B cell (primary cell): ENCODE data around the gene OR11G2. TPM values are rescaled to one million over a fixed set of nuclear protein-coding genes. Genes with fewer than 3 reads are reported as not detected.

Source experiments
- ATAC-seq: fragments of 200-7000 bp; cut with Tn5 transposase; one replicate; pipeline ENCODE4 v1.10.0; 2021; ENCODE audit warnings: low read depth, mild to moderate bottlenecking, moderate number of reproducible peaks, moderate library complexity
- CTCF ChIA-PET: fragments of 350-600 bp; sonication (Branson Sonifier 250); formaldehyde crosslinking; loops from one replicate; lab custom pipeline; 2021; ENCODE audit warnings: antibody characterized with exemption, inconsistent platforms; lab: Charles Lee
- POLR2A ChIA-PET: fragments of 350-600 bp; sonication (Branson Sonifier 250); formaldehyde crosslinking; loops from one replicate; lab custom pipeline; 2021; ENCODE audit warnings: antibody characterized with exemption; lab: Charles Lee
- DNase-seq: peaks from one replicate; pipeline ENCODE4 v3.0.0; 2013
- H2AFZ ChIP-seq: 2 replicates; pipeline ENCODE4 v1.6.1; 2012; ENCODE audit warnings: mild to moderate bottlenecking, low read depth, low read length; ENCODE audit not compliant: insufficient read depth, poor library complexity, severe bottlenecking
- H3K27ac ChIP-seq, 2 donors: 1 replicate in 1 of 2; 2 replicates in 1 of 2; pipeline ENCODE4 v1.5.1; 2012 to 2013; ENCODE audit warnings: low read length in 2 of 2, mild to moderate bottlenecking in 2 of 2, moderate library complexity in 1 of 2
- H3K27me3 ChIP-seq, 4 experiments: fragments of 200-600 bp in 1 of 4; sonication (generic) in 1 of 4; replicated peaks in 1 of 4; 1 replicate in 2 of 4; 2 replicates in 2 of 4; pipeline versions ENCODE4 v1.6.1 to v1.7.0; 2013 to 2016; ENCODE audit warnings: low read length in 3 of 4, mild to moderate bottlenecking in 2 of 4, mixed read lengths in 1 of 4, moderate library complexity in 1 of 4; ENCODE audit not compliant: insufficient read depth in 4 of 4, control insufficient read depth in 3 of 4; ENCODE audit errors: control extremely low read depth in 1 of 4
- H3K36me3 ChIP-seq, 2 experiments: replicated peaks in 1 of 2; 1 replicate in 1 of 2; 2 replicates in 1 of 2; pipeline versions ENCODE4 v1.6.1 to v1.7.1; 2013; ENCODE audit warnings: low read length in 1 of 2; ENCODE audit not compliant: insufficient read depth in 2 of 2, control insufficient read depth in 1 of 2; ENCODE audit errors: control extremely low read depth in 1 of 2, extremely low read depth in 1 of 2
- H3K4me1 ChIP-seq, 2 donors: fragments of 200-600 bp in 1 of 2; sonication (generic) in 1 of 2; 1 replicate in 1 of 2; 2 replicates in 1 of 2; pipeline versions ENCODE4 v1.5.1 to v1.6.1; 2013 to 2017; ENCODE audit warnings: low read length in 2 of 2; ENCODE audit not compliant: control insufficient read depth in 2 of 2, insufficient read depth in 2 of 2
- H3K4me2 ChIP-seq: replicated peaks from 2 replicates; pipeline ENCODE3; 2012; ENCODE audit warnings: mild to moderate bottlenecking, low read depth, low read length; ENCODE audit not compliant: poor library complexity, severe bottlenecking
- H3K4me3 ChIP-seq, 5 experiments: fragments of 200-600 bp in 1 of 5; sonication (generic) in 1 of 5; 1 replicate in 3 of 5; 2 replicates in 2 of 5; pipeline versions ENCODE4 v1.5.1 to v1.7.0; 2011 to 2016; ENCODE audit warnings: low read length in 4 of 5, mild to moderate bottlenecking in 4 of 5, low read depth in 2 of 5, control low read depth in 1 of 5, moderate library complexity in 1 of 5; ENCODE audit not compliant: insufficient read depth in 1 of 5; ENCODE audit errors: control extremely low read depth in 1 of 5, extremely low read depth in 1 of 5
- H3K79me2 ChIP-seq: fragments of 200-600 bp; sonication (generic); one replicate; pipeline ENCODE4 v1.6.0; 2016; ENCODE audit warnings: low read length; ENCODE audit not compliant: control insufficient read depth, insufficient read depth
- H3K9ac ChIP-seq: fragments of 200-600 bp; sonication (generic); 2 replicates; pipeline ENCODE4 v1.6.1; 2017; ENCODE audit warnings: mild to moderate bottlenecking, low read length, moderate library complexity
- H3K9me3 ChIP-seq, 3 donors: one replicate each; pipeline versions ENCODE4 v1.6.1 to v1.7.1; 2013; ENCODE audit warnings: low read length in 2 of 3; ENCODE audit not compliant: control insufficient read depth in 2 of 3, insufficient read depth in 1 of 3; ENCODE audit errors: control extremely low read depth in 1 of 3
- H4K20me1 ChIP-seq: 2 replicates; pipeline ENCODE4 v1.6.0; 2012; ENCODE audit warnings: mild to moderate bottlenecking, low read length; ENCODE audit not compliant: insufficient read depth, control insufficient read depth, poor library complexity, severe bottlenecking
- H3K27ac Mint-ChIP-seq: one replicate; pipeline ENCODE4 v1.8.0; 2021; ENCODE audit warnings: mixed read lengths
- H3K27me3 Mint-ChIP-seq: one replicate; pipeline ENCODE4 v1.8.0; 2021; ENCODE audit warnings: mixed read lengths
- H3K4me1 Mint-ChIP-seq: one replicate; pipeline ENCODE4 v1.8.0; 2021; ENCODE audit warnings: mixed read lengths
- H3K4me3 Mint-ChIP-seq: one replicate; pipeline ENCODE4 v1.8.0; 2021; ENCODE audit warnings: mixed read lengths
- H3K9me3 Mint-ChIP-seq: one replicate; pipeline ENCODE4 v1.8.0; 2022; ENCODE audit warnings: mixed read lengths; ENCODE audit not compliant: insufficient read depth
- EZH2 ChIP-seq: IDR thresholded peaks from 2 replicates; pipeline ENCODE4 v1.6.1; 2012; ENCODE audit warnings: borderline replicate concordance, low read depth, mild to moderate bottlenecking, moderate library complexity, low read length; ENCODE audit not compliant: insufficient read depth, poor library complexity, severe bottlenecking
- WGBS: methylation state at CpG from one replicate; pipeline ENCODE4 v1.1.5; 2013; ENCODE audit warnings: missing lambda C conversion rate; ENCODE audit not compliant: insufficient coverage; 5-methylcytosine and 5-hydroxymethylcytosine counted together
- intact Hi-C: fragments of 100-400 bp; cut with micrococcal nuclease; formaldehyde crosslinking; loops from one replicate; pipeline ENCODE4 v1.10.0; 2022
- polyA plus RNA-seq: library from polyadenylated mRNA; depleted of rRNA; stranded (reverse); fragments of >200 nt; gene quantifications from 2 replicates; pipeline ENCODE4 v1.2.3, GENCODE V29; 2012
- total RNA-seq, 2 donors: library from RNA; stranded (reverse); fragments of 120-200 nt in 1 of 2; gene quantifications; 1 replicate in 1 of 2; 2 replicates in 1 of 2; pipeline versions ENCODE4 v1.2.3 to v1.2.4, GENCODE V29; 2013 to 2022
- TF ChIP-seq, protein P1 (sequence below): fragments of 200-600 bp; IDR thresholded peaks from one replicate; pipeline ENCODE4 v1.8.0; 2022; ENCODE audit warnings: antibody characterized with exemption, mild to moderate bottlenecking

OR11G2 gene
- total and polyA plus RNA-seq, 2 donors (not counting 1 experiment from before 2014, with no cell fraction given): not detected

- no peak overlapping the region for H3K4me2 ChIP-seq
- WGBS: no CpG with 5 or more reads among the region's 2 CpGs
- ChIA-PET POLR2A (no interaction called here), CTCF (no interaction called here)
- H3K79me2 ChIP-seq: no peaks in the 10 kb centered on the region
- no peaks in the 10 kb centered on the region for H4K20me1 ChIP-seq
- H3K9me3 ChIP-seq: peaks cover 0 to 3% (median 0%) of the 10 kb centered on the region in 3 donors
- H3K27me3 ChIP-seq: no peaks in the 10 kb centered on the region
- H3K27ac ChIP-seq: no peak overlapping the region
- DNase-seq (no peak), ATAC-seq (no peak)
- no peak for TF ChIP-seq EZH2
- TF ChIP-seq, protein P1, sequence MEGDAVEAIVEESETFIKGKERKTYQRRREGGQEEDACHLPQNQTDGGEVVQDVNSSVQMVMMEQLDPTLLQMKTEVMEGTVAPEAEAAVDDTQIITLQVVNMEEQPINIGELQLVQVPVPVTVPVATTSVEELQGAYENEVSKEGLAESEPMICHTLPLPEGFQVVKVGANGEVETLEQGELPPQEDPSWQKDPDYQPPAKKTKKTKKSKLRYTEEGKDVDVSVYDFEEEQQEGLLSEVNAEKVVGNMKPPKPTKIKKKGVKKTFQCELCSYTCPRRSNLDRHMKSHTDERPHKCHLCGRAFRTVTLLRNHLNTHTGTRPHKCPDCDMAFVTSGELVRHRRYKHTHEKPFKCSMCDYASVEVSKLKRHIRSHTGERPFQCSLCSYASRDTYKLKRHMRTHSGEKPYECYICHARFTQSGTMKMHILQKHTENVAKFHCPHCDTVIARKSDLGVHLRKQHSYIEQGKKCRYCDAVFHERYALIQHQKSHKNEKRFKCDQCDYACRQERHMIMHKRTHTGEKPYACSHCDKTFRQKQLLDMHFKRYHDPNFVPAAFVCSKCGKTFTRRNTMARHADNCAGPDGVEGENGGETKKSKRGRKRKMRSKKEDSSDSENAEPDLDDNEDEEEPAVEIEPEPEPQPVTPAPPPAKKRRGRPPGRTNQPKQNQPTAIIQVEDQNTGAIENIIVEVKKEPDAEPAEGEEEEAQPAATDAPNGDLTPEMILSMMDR: no peak
- peaks cover 2% of the 10 kb centered on the region for H3K9me3 Mint-ChIP-seq
- H3K9ac ChIP-seq: no peak overlapping the region
- no peaks in the 10 kb centered on the region for H3K4me1 ChIP-seq
- H3K4me3 ChIP-seq: no peak overlapping the region
- H3K4me1 Mint-ChIP-seq: no peaks in the 10 kb centered on the region
- no peak overlapping the region for H3K27ac Mint-ChIP-seq
- H3K27me3 Mint-ChIP-seq: peaks cover 4% of the 10 kb centered on the region
- intact Hi-C loops: no loop called here
- H3K36me3 ChIP-seq: no peaks in the 10 kb centered on the region
- no peak overlapping the region for H2AFZ ChIP-seq
- no peak overlapping the region for H3K4me3 Mint-ChIP-seq
Observed at GRCh38 chr14:20215196-20215595, 24.5 kb downstream of the OR11G2 start.

GRCh38 chr14:20219033-20219432 lies 28.3 kb downstream of the OR11G2 start:
- Mint-ChIP-seq H3K9me3 (peaks cover 2% of the 10 kb centered on the region), H3K4me1 (no peaks in the 10 kb centered on the region), H3K27me3 (peaks cover 6% of the 10 kb centered on the region), H3K4me3 (no peak overlapping the region), H3K27ac (no peak overlapping the region)
- ChIA-PET CTCF (no interaction called here), POLR2A (no interaction called here)
- no peak for TF ChIP-seq EZH2
- TF ChIP-seq, protein P1: no peak
- Histone ChIP-seq H3K27ac (no peak overlapping the region), H2AFZ (no peak overlapping the region), H3K79me2 (no peaks in the 10 kb centered on the region), H3K4me1 (no peaks in the 10 kb centered on the region), H3K4me3 (no peak overlapping the region), H3K9ac (no peak overlapping the region), H3K4me2 (no peak overlapping the region), H4K20me1 (no peaks in the 10 kb centered on the region), H3K9me3 (peaks cover 0 to 3% (median 0%) of the 10 kb centered on the region in 3 donors), H3K36me3 (no peaks in the 10 kb centered on the region), H3K27me3 (no peaks in the 10 kb centered on the region)
- intact Hi-C loops: no loop called here
- no peak for ATAC-seq
- WGBS: 73% methylated on average over 3 of the region's 4 CpGs
- no peak for DNase-seq
